Central memory CD8-positive, alpha-beta T cell (primary cell): Measurements from ENCODE around the gene SLC37A4.
"Not testable (repeated sequence)": the region's sequence is repeated elsewhere in the genome, so short reads cannot be mapped to it uniquely, and the experiment has no call there.

Experiments
- ATAC-seq: fragments of 150-1000 bp; cut with Tn5 transposase; replicated peaks from 2 replicates; pipeline ENCODE4 v1.10.0; 2022; ENCODE audit warnings: mild to moderate bottlenecking, moderate FRiP score, moderate number of reproducible peaks; ENCODE audit not compliant: poor library complexity, severe bottlenecking; ENCODE audit errors: extremely low read depth
- DNase-seq, 2 donors: peaks; one replicate each; pipeline ENCODE4 v3.0.0; 2021; ENCODE audit warnings: low spot score in 2 of 2
- H3K27ac Mint-ChIP-seq: one replicate; pipeline ENCODE4 v1.8.0; 2022; ENCODE audit warnings: low read depth, mild to moderate bottlenecking, moderate library complexity, mixed read lengths
- H3K27me3 Mint-ChIP-seq: one replicate; pipeline ENCODE4 v1.8.0; 2022; ENCODE audit warnings: mixed read lengths
- H3K36me3 Mint-ChIP-seq: one replicate; pipeline ENCODE4 v1.8.0; 2022; ENCODE audit warnings: mild to moderate bottlenecking, moderate library complexity, mixed read lengths; ENCODE audit not compliant: insufficient read depth
- H3K4me1 Mint-ChIP-seq: one replicate; pipeline ENCODE4 v1.8.0; 2022; ENCODE audit warnings: mixed read lengths
- H3K4me3 Mint-ChIP-seq: one replicate; pipeline ENCODE4 v1.8.0; 2022; ENCODE audit warnings: mild to moderate bottlenecking, moderate library complexity, mixed read lengths
- H3K9me3 Mint-ChIP-seq: one replicate; pipeline ENCODE4 v1.8.0; 2022; ENCODE audit warnings: mixed read lengths

Gene SLC37A4

DNA sequence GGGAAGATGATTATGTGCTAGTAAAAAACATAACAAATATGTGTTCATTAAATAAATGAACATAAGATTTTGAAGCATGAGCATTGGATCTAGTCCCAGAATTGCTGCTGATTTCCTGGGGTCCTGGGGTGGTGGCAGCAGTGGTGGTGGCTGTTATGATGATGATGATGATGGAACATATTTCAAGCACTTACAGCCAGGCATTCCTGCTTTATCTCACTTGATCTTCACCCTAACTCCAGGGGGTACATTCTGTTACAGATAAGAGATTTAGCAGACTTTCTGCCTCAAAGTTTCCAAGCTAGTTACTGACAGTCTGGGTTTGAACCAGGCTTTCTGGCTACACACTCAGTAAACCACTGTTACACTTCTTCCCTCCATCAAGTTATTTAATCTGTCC lies 6.9 kb downstream of the SLC37A4 start:
- Mint-ChIP-seq H3K9me3 (no peaks in the 10 kb centered on the region), H3K4me1 (peaks cover 28% of the 10 kb centered on the region), H3K4me3 (no peak overlapping the region), H3K27me3 (no peaks in the 10 kb centered on the region), H3K27ac (peak overlapping the region; percentile 6), H3K36me3 (peaks cover 42% of the 10 kb centered on the region)
- no peak for DNase-seq
- no peak for ATAC-seq

DNA sequence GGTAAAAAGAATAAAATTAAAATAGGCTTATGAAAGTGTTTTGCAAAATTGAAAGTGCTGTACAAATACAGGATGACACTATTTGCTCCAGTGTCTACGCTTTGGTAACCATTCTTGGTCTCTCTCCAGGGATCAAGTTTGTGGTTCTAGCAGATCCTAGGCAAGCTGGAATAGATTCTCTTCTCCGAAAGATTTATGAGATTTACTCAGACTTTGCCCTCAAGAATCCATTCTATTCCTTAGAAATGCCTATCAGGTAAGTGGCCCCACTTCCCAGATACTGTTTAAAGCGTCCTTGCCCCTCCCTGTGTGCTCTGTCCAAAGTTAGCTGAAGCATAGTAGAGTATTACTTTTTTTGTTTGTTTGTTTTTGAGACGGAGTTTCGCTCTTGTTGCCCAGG lies 9.0 kb downstream of the SLC37A4 start:
- Mint-ChIP-seq H3K27ac (no peak overlapping the region), H3K27me3 (no peaks in the 10 kb centered on the region), H3K4me3 (no peak overlapping the region), H3K9me3 (no peaks in the 10 kb centered on the region), H3K36me3 (peaks cover 60% of the 10 kb centered on the region), H3K4me1 (peaks cover 41% of the 10 kb centered on the region)
- no peak for ATAC-seq
- no peak for DNase-seq

DNA sequence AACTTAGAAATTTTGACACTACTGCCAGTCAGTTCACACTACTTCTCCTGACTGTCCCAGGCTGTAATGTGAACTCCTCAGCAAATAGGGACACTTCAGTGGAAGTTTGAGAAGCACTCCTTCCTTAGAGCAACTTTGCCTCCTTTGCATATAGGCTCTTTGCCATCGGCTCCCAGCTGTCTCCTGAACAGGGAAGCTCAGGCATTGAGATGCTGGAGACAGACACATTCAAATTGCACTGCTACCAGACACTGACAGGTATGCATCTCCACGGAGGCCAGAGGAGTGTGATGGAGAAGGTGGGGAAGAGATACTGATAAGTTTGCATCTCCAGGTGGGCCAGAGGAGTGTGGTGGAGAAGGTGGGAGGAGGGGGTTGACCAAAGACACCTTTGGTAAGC lies 10.7 kb downstream of the SLC37A4 start:
- Mint-ChIP-seq H3K27me3 (no peaks in the 10 kb centered on the region), H3K4me1 (peaks cover 55% of the 10 kb centered on the region), H3K4me3 (peak overlapping the region; percentile 98), H3K9me3 (no peaks in the 10 kb centered on the region), H3K27ac (peak overlapping the region; percentile 99), H3K36me3 (peaks cover 66% of the 10 kb centered on the region)
- ATAC-seq (no peak), DNase-seq (no peak)

DNA sequence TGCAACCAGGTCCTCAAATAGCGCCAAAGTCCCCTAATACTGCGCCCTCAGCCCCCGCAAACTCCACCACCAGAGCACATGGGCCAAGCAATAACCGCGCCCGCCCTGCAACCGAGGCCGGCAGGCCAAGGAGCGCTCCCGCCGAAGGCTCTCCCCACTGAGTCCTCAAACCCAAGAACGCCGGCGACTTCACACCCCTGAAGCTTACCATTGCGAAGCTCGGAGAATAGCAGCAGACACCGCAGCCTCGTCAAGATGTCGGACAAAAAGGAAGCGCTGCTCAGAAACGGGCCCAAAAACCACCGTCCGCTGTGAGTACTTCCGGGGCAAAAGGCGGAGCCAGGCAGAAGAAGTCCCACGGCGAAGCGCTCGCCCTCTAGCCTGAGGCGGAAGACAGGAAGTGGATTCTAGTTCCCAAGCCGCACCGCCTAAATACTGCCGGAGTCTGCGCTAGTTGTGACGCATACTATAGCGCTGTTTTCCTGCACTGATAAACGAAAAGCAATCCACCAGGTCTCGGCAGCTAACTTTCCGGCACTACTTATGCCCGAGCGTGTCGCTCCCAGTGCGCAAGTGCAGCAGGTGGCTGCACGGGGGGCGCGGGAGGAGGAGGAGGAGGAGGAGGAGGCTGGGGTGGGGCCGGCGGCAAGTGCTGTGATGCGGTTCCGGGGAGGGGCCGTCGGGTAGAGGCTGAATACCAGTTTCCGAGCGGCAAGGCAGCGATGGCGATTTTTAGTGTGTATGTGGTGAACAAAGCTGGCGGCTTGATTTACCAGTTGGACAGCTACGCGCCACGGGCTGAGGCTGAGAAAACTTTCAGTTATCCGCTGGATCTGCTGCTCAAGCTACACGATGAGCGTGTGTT lies 12.4 kb downstream of the SLC37A4 start, which contains the start of the genes RPS25 and TRAPPC4:
Gene RPS25, minus strand, starts transcription at position 270 of the 865 bp plus-strand sequence. Its CDS starts 59 bp downstream, at position 211.
Gene TRAPPC4, plus strand, starts transcription at position 693 of the 865 bp plus-strand sequence. Its CDS starts 30 bp downstream, at position 723.
- H3K27me3 Mint-ChIP-seq, result no peaks in the 10 kb centered on the region
- H3K27ac Mint-ChIP-seq, result peak within 1 kb of the TSS; percentile 99
- peaks cover 44% of the 10 kb centered on the region for H3K4me1 Mint-ChIP-seq
- peak within 1 kb of the TSS; percentile 98 for H3K4me3 Mint-ChIP-seq
- no peaks in the 10 kb centered on the region for H3K9me3 Mint-ChIP-seq
- DNase-seq (peak; percentile 92 to 93), ATAC-seq (peak; percentile 85)
- H3K36me3 Mint-ChIP-seq, result peaks cover 75% of the 10 kb centered on the region

DNA sequence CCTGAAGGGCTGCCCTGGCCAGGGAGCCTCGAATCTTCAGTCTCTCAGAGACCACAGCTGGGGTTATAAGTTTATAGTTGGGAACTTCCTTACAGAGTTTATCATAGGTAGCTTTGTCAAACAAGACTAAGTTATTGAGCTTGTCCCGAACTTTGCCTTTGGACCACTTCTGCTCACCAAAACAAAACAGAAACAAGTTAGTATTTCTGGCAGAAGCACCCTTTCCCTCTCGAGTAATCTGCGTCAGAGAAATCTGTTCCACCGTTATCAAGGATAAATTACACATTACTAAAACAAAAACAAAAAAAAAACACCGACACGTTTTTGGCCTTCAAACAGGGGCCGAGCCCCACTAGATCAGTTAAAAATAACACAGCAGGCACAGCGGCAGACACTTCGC lies 13.3 kb downstream of the SLC37A4 start:
- peak overlapping the region; percentile 98 for H3K4me3 Mint-ChIP-seq
- peaks cover 70% of the 10 kb centered on the region for H3K36me3 Mint-ChIP-seq
- H3K9me3 Mint-ChIP-seq, result not testable (repeated sequence)

DNA sequence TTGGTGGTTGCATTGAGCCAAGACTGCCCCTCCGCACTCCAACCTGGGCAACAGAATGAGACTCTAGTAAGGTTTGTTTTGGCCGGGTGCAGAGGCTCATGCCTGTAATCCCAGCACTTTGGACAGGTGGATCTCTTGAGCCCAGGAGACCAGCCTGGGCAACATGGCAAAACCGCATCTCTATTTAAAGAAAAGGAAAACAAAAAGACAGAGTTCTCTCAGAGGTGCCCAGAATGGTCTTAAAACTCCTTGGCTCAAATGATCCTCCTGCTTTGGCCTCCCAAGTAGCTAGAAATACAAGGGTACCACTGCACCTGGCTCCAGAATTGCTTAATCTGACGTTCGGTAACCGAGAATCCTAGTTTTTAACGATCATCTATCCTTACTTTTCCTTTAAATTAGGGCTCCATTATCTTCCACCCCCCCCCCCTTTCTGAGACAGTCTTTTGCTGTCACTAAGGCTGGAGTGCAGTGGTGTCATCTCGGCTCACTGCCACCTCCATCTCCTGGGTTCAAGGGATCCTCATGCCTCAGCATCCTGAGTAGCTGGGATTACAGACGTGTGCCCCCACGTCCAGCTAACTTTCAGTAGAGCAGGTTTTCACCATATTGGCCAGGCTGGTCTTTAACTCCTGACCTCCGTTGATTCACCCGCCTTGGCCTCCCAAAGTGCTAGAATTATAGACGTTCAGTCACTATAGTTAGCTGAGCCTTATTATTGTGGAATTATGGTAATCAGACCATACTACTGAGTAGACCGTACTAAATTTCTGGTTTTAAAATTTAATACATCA lies 14.3 kb downstream of the SLC37A4 start:
- ATAC-seq (no peak), DNase-seq (no peak)
- peaks cover 41% of the 10 kb centered on the region for H3K4me1 Mint-ChIP-seq
- no peaks in the 10 kb centered on the region for H3K9me3 Mint-ChIP-seq
- H3K27ac Mint-ChIP-seq, result peak overlapping the region; percentile 99
- H3K27me3 Mint-ChIP-seq, result no peaks in the 10 kb centered on the region
- peak overlapping the region; percentile 32 for H3K4me3 Mint-ChIP-seq
- H3K36me3 Mint-ChIP-seq, result peaks cover 63% of the 10 kb centered on the region

More for the DNA sequence above, 13.3 kb downstream of the SLC37A4 start:
- not testable (repeated sequence) for DNase-seq, H3K27me3 Mint-ChIP-seq, ATAC-seq
- Mint-ChIP-seq H3K4me1 (peaks cover 41% of the 10 kb centered on the region), H3K27ac (peak overlapping the region; percentile 99)

DNA sequence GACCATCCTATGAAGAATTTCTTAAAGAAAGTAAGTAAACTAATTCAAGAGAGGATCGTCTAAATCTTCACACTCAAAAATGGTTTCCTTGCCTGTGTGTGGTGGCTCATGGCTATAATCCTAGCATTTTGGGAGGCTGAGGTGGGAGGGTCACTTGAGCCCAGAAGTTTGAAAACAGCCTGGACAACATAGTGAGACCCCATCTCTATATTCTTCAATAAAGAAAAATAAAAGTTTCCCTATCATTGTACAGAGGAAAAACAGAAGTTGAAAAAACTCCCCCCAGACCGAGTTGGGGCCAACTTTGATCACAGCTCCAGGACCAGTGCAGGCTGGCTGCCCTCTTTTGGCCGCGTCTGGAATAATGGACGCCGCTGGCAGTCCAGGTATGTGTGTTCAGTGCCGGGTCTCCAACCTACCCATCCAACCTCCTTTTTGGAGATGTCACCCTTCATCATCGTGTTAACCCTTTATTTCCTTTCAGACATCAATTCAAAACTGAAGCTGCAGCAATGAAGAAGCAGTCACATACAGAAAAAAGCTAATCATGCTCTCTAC lies 15.5 kb downstream of the SLC37A4 start:
- no peaks in the 10 kb centered on the region for H3K9me3 Mint-ChIP-seq
- no peaks in the 10 kb centered on the region for H3K27me3 Mint-ChIP-seq
- H3K27ac Mint-ChIP-seq, result peak overlapping the region; percentile 82
- no peak for ATAC-seq
- H3K36me3 Mint-ChIP-seq, result peaks cover 62% of the 10 kb centered on the region
- peak overlapping the region; percentile 32 for H3K4me3 Mint-ChIP-seq
- DNase-seq, result no peak
- peaks cover 38% of the 10 kb centered on the region for H3K4me1 Mint-ChIP-seq

DNA sequence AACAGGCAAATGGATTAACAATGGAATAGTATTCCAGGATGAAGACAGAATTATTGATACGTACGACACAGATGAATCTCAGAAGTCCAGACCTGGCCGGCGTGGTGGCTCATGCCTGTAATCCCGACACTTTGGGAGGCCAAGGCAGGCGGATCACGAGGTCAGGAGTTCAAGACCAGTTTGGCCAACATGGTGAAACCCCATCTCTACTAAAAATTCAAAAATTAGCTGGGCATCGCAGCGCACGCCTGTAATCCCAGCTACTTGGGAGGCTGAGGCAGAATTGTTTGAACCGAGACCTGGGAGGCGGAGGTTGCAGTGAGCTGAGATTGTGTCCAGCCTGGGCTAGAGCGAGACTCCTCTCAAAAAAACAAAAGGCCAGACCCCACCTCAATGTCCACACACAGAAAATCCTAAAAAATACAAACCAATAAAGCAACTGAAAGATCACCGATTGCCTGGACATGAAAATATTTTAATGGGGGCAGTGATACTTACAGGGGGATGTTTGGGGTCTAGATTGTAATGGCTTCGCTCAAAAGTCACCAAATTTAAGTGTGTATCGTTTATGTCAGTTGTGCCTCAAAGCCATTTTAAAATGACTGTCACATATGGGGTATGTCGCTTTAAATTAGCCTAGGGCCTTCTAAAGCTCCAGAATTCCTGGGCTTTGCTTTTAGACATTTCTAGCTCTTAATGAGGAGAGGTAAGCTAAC lies 16.3 kb downstream of the SLC37A4 start:
- Mint-ChIP-seq H3K36me3 (peaks cover 64% of the 10 kb centered on the region), H3K27me3 (no peaks in the 10 kb centered on the region), H3K4me3 (no peak overlapping the region), H3K4me1 (peaks cover 33% of the 10 kb centered on the region), H3K27ac (no peak overlapping the region), H3K9me3 (no peaks in the 10 kb centered on the region)
- no peak for DNase-seq
- ATAC-seq, result no peak

DNA sequence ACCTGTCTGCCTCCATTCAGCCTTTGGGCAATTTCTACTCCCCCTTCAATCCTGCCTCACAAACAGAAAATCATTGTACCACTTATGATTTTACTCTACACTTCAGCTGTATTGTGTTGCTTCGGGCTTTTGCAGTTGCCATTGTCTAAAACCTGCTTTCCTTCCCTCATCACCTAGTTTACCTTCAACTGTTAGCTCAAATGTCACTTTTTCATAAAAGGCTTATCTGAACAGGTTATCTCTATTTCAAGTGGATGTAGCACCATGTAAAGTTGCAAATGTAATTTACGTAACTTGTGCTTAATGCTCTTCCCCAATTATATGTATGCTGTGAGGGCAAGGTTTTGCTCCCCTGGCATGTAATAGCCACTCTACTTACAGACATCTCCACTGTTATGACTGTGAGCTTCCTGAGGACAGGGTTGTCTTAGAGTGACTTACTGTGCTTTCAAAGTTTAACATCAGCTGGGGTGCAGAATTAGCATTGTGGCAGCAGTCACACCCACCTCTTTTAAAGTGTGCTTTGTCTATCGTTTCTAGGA lies 18.0 kb downstream of the SLC37A4 start:
- Mint-ChIP-seq H3K4me3 (no peak overlapping the region), H3K27ac (peak overlapping the region; percentile 12), H3K9me3 (no peaks in the 10 kb centered on the region), H3K4me1 (peaks cover 19% of the 10 kb centered on the region), H3K36me3 (peaks cover 57% of the 10 kb centered on the region), H3K27me3 (no peaks in the 10 kb centered on the region)
- ATAC-seq (no peak), DNase-seq (no peak)

DNA sequence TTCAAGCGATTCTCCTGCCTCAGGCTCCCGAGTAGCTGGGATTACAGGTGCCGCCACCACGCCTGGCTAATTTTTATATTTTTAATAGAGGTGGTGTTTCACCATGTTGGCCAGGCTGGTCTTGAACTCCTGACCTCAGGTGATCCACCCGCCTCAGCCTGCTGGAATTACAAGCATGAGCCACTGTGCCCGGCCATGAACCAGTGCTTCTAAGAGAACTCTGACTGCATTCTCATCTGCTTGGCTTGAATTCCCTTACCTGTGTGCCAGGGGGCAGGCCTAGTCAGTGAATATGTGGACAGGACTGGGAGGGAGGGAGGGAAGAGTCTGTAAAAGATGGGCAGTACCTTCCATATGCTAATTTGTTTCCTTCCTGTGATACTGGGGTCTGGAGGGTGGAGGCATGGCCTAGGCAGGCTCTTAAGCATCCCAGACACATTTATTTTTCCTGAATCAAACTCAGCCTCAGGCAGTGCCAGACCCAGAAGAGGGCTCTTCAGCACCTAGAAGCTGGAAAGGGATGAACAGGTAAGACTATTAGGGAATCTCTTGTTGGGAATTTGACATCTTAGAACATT lies 19.1 kb downstream of the SLC37A4 start:
- no peak for ATAC-seq
- no peak overlapping the region for H3K27ac Mint-ChIP-seq
- peaks cover 59% of the 10 kb centered on the region for H3K36me3 Mint-ChIP-seq

DNA sequence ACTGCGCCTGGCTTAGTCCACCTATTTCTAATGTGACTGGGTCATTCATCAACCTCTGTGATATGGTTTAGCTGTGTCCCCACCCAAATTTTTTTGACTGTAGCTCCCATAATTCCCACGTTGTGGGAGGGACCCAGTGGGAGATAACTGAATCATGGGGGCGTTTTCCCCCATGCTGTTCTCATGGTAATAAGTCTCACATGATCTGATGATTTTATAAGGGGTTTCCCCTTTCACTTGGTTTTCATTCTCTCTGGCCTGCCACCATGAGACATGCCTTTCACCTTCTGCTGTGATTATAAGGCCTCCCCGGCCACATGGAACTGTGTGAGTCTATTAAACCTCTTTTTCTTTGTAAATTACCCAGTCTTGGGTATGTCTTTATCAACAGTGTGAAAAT lies 24.0 kb downstream of the SLC37A4 start:
- Mint-ChIP-seq H3K4me3 (no peak overlapping the region), H3K4me1 (no peaks in the 10 kb centered on the region), H3K36me3 (peaks cover 65% of the 10 kb centered on the region), H3K27ac (no peak overlapping the region), H3K27me3 (no peaks in the 10 kb centered on the region), H3K9me3 (no peaks in the 10 kb centered on the region)
- no peak for DNase-seq
- no peak for ATAC-seq

More for the DNA sequence above, 19.1 kb downstream of the SLC37A4 start:
- Mint-ChIP-seq H3K9me3 (no peaks in the 10 kb centered on the region), H3K4me1 (peaks cover 13% of the 10 kb centered on the region), H3K27me3 (no peaks in the 10 kb centered on the region), H3K4me3 (no peak overlapping the region)
- no peak for DNase-seq
